HS-27A (cell line): Measurements from ENCODE around the gene NDE1.

Source experiments
- DNase-seq: peaks from one replicate; pipeline ENCODE4 v3.0.0-alpha.2; 2012; ENCODE audit warnings: low read depth, missing footprints

Gene NDE1

DNA sequence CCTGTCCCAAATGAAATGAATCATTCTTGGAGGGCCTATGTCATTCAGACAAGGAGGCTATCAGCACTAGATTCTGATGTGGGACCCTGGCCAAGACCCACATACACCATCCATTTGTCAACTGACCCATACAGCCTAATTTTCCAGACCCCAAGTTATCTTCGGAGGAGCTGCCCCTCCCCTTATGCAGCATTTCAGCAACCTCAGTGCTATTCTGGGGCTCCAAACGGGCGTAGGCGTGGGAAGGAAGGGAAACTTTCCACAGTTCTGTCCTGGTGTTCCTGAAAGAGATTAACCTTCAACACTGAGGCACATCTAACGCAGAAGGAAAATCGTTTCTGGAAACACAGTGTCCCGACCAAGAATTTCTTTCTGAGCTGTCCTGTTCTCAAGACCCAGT is 120.1 kb downstream of the NDE1 start:
- no peak for DNase-seq

DNA sequence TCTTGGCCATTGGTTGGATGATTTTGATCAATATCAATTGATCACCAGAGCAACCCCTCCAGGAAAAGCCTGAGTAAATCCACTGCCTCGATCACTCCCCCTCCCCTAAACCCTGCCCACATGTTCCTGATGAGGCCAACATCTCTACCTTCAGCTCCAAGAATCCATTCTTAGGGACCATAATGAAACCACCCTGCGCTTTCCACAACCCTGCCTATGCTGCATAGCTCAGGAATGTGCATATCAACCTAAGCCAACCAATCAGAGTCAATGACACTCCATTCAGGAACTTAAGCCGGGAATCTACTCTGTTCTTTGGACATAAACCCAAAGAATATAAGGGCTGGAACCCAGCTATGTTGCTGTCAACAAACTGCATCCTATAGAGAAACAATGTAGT is 120.5 kb downstream of the NDE1 start:
- no peak for DNase-seq

DNA sequence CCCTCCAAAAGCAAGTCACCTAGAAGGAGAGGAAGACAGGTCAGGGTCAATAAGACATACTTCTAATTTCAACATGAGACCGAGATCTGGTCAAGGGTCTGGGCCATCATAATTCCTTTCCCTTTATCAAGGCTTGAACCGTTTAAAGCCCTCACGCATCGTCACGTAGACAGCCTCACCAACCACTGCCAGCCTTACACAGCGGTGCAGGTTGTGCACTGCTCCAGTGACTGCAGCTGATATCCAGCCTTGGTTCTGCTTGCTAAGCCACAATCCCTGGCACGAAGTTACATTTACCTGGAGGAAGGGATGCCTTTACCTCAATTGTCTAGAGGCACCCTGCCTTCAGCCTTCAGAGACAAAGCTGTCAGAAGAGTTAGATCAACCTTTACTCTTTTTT is 121.6 kb downstream of the NDE1 start:
- DNase-seq, result no peak

DNA sequence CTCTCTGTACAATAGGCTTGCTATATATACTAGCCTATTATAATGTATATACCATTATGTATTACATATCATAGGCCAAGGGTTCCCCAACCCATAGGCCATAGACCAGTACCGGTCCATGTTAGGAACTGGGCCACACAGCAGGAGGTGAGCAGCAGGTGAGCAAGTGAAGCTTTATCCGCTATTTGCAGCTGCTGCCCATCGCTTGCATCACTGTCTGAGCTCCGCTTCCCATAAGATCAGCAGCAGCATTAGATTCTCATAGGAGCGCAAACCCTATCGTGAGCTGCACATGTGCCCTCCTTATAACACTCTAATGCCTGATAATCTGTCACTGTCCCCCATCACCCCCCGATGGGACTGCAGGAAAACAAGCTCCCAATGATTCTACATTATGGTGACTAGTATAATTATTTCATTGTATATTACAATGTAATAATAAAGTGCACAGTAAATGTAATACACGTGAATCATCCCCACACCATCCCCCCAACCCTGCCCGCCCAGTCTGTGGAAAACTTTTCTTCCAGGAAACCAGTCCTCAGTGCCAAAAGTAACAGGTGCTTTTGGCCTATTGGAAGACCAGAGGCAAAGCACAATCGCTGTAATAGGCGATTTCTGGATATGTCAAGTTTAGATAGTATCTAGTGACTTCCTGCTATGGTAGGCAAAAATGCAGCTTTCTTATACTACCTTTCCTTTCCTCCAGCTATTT is 122.7 kb downstream of the NDE1 start:
- DNase-seq, result no peak

DNA sequence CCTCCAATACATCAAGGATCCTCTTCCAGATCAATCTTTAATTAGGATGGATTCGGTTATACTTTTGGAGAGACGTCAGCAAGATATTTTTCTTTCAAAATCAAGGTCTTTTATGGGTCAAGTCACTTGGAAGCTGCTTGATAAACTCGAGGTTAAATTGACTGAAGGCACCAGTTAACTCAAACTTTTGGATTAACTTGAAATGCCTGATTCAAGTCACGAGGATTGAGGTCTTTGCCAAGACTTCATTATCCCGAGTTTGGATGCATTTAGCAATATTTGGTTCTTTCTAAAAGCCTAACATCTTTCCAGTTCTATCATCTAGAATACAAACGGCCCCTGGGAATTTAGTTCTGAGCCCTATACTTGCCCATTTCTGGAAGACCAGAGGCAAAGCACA is 123.9 kb downstream of the NDE1 start:
- no peak for DNase-seq

DNA sequence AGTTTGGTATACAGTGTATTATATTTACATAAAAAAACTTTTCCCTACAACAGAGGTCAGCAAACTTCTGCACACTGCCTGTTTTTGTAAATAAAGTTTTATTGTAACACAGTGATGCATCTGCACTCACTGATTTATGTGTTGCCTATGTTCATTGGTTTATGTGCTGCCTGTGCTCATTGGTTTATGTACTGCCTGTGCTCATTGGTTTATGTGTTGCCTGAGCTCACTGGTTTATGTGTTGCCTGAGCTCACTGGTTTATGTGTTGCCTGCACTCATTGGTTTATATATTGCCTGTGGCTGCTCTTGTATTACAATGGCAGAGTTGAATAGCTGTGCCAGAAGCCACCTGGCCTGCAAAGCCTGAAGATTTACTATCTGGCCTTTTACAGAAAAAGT is 125.2 kb downstream of the NDE1 start:
- DNase-seq, result no peak

DNA sequence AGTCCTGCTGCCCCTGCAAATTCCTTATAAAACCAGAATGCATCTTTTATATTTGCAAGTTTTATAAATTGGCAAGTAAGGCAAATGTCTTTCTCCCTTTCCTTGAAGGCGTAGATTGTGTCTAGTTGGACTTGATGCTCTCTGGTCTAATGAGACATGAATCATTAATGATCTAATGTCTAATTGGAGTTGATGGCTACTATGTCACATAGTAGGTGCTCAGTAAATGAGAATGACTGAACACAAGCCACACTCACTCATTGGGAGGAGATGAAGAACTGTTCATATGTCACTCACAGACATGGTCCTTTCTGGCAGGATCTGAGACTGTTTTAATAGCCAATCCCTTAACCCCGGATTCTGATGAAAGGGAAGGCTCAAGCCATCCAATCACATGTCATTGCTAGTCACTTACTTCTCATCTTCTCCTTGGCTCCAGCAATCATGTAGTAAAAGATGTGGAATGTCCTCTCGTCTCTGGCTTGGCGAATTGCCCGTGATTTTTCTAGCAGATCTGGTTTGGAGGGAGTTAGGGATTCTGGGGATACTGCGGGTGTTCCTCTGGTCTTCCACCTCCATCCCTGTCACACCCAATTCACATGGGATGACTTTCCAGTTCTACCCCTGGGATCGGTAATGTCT is 125.7 kb downstream of the NDE1 start:
- DNase-seq, result no peak
